Adrenal gland (tissue), 12 donors: ENCODE data around the gene BRMS1. TPM values are rescaled to one million over a fixed set of nuclear protein-coding genes. Genes with fewer than 3 reads are reported as not detected.

Experiments used
- DNase-seq, 7 donors: peaks; one replicate each; pipeline ENCODE4 v3.0.0-alpha.2; 2019 to 2020
- H3K27ac ChIP-seq, 5 donors: fragments of 200-600 bp; sonication (generic) in 4 of 5; 1 replicate in 3 of 5; 2 replicates in 2 of 5; pipeline versions ENCODE4 v1.5.1 to v1.8.0; 2016 to 2020; ENCODE audit warnings: mild to moderate bottlenecking in 1 of 5
- H3K27me3 ChIP-seq: fragments of 200-600 bp; 2 replicates; pipeline ENCODE4 v1.8.0; 2021
- H3K36me3 ChIP-seq, 2 donors: fragments of 200-600 bp; replicated peaks in 1 of 2; 1 replicate in 1 of 2; 2 replicates in 1 of 2; pipeline versions ENCODE4 v1.5.1 to v1.8.0; 2018 to 2022
- H3K4me1 ChIP-seq, 2 donors: fragments of 200-600 bp; replicated peaks in 1 of 2; 1 replicate in 1 of 2; 2 replicates in 1 of 2; pipeline versions ENCODE4 v1.5.1 to v1.8.0; 2018 to 2021
- H3K4me3 ChIP-seq, 4 donors: fragments of 200-600 bp; sonication (generic) in 3 of 4; one replicate each; pipeline ENCODE4 v1.5.1; 2016 to 2018
- H3K9me3 ChIP-seq, 3 donors: fragments of 200-600 bp; sonication (generic) in 1 of 3; replicated peaks in 1 of 3; 1 replicate in 2 of 3; 2 replicates in 1 of 3; pipeline versions ENCODE4 v1.5.1 to v1.8.0; 2016 to 2021
- CTCF ChIP-seq, 6 experiments: fragments of 450-650 bp in 4 of 6; fragments of 200-600 bp in 2 of 6; sonication (generic) in 1 of 6; IDR thresholded peaks; 1 replicate in 5 of 6; 2 replicates in 1 of 6; pipeline versions ENCODE4 v1.5.1 to v1.8.0; 2016 to 2021; ENCODE audit warnings: antibody characterized with exemption in 6 of 6, mild to moderate bottlenecking in 2 of 6, moderate library complexity in 1 of 6
- POLR2A ChIP-seq, 2 donors: fragments of 450-650 bp; IDR thresholded peaks; one replicate each; pipeline ENCODE4 v1.6.1; 2017; ENCODE audit warnings: antibody characterized with exemption in 2 of 2, mild to moderate bottlenecking in 2 of 2, moderate library complexity in 1 of 2
- WGBS, 4 donors: extraction: QIAGEN DNeasy Blood & Tissue Kit in 2 of 4; methylation state at CpG; one replicate each; pipeline versions ENCODE4 v1.1.5 to v1.1.7; 2013 to 2017; 5-methylcytosine and 5-hydroxymethylcytosine counted together
- intact Hi-C, 2 donors: fragments of 100-400 bp; cut with DNase I; formaldehyde crosslinking; loops; one replicate each; pipeline versions ENCODE4 v1.14.1 to v1.15.0; 2022 to 2023
- polyA plus RNA-seq, 3 donors: library from polyadenylated mRNA; stranded (reverse); fragments of 200-250 nt in 2 of 3; fragments of 350-450 nt in 1 of 3; fragmentation: Illumina TruSeq in 1 of 3; extraction: RNeasy Lipid Tissue Mini Kit (QIAGEN cat#74804) in 1 of 3; gene quantifications; one replicate each; pipeline ENCODE4 v1.2.3, GENCODE V29; 2013 to 2014
- total RNA-seq, 9 donors: library from RNA; depleted of rRNA in 4 of 9; stranded (reverse); fragments of >200 nt in 4 of 9; fragments of 120-200 nt in 1 of 9; fragmentation: NEBNext Ultra II Directional in 1 of 9; extraction: Animal tissue kit (Norgen Biotek cat#: 25700) in 1 of 9; gene quantifications; one replicate each; pipeline versions ENCODE4 v1.1.0 to v1.2.4, GENCODE V29; 2013 to 2023
- donor health status: healthy with polysubstance abuse.
- donor health status: Bipolar disorder and iron deficiency.
- donor health status: DM: yes; HTN: yes; CAD: no.
- donor health status: DM: no; HTN: no; CAD: no.
- donor health status: DM: no; HTN: no; CAD: no.
- donor health status: DM: yes; HTN: yes; CAD: no.

The BRMS1 gene
- total and polyA plus RNA-seq, 12 donors: 22.4 to 55.3 (median 41.7) TPM

DNA sequence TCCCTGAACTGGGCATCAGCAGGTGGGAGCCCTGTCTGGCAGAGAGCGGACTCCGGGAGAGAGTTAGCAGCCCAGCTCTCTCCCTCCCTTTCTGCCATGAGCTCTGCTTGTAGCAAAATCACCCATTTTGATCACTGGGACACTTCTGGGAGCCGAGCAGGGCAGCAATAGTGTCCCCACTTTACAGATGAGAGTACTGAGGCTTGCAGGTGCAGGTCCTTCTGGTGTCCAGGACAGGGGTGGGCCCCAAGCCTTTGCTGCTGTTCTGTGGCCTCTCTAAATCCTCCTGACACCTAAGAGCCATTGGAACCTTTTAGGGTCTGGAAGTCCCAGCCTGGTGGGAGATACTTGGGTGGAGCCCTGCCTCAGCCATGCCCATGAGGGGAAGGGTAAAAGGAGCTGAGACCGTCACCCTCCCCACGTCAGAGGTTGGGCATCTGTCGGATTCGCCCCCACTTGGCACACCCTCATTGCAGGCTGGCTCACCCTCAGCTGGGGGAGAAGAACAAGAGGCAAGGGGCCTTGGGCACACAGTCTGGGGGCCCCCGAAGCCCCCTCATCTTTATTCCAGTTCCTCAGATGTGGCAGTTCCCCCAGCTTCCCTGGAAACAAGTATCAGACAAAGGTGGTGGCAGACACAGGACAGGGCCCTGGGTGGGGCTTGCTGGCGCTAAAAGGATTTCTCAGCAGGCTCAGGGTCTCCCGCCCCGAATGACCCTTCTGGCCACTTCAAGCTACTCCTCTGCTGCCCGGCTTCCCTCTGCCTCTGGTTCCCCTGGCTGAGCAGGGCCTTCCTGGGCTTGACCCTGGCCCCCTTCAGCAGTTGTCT, 13.1 kb downstream of the BRMS1 start:
- Histone ChIP-seq H3K36me3 (peaks cover 0 to 7% of the 10 kb centered on the region in 2 donors), H3K9me3 (no peaks in the 10 kb centered on the region), H3K4me1 (peaks cover 10 to 33% of the 10 kb centered on the region in 2 donors), H3K27ac (no peak overlapping the region), H3K27me3 (no peaks in the 10 kb centered on the region), H3K4me3 (no peak overlapping the region)
- 90 to 93% (median 91%) methylated on average over 9 to 12 of the region's 12 CpGs for WGBS, 4 donors
- intact Hi-C loops: no loop called here
- peak in 2 of 7 donors; percentile 8 to 9 for DNase-seq
- TF ChIP-seq POLR2A (IDR thresholded peaks at IDR 0.05) (no peak), CTCF (IDR thresholded peaks at IDR 0.05) (no peak)

DNA sequence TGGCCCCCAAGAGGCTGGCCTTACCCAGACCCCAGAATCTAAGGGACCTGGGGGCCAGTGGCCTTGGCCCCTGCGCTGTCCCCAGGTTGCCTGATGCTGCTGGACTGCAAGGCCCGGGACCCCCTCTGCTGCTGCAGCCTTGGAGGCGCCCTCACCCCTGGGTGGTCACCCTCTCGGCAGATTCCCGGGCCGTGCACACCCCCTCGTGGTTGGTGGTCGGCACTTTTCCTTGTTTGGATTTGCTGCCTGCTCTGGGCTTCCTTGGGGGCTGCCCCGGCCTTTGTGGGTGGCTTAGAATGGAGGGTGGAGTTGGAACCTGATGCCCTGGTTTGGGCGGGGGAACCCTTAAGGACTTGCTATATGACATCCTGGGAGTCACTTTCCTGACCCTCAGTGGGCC, 14.0 kb downstream of the BRMS1 start:
- DNase-seq: peak in 1 of 7 donors; percentile 5
- Histone ChIP-seq H3K4me3 (no peak overlapping the region), H3K4me1 (peaks cover 6 to 28% of the 10 kb centered on the region in 2 donors), H3K27ac (no peak overlapping the region), H3K9me3 (no peaks in the 10 kb centered on the region), H3K36me3 (peaks cover 0 to 7% of the 10 kb centered on the region in 2 donors), H3K27me3 (no peaks in the 10 kb centered on the region)
- intact Hi-C loops: no loop called here
- no peak for TF ChIP-seq CTCF (IDR thresholded peaks at IDR 0.05)
- TF ChIP-seq POLR2A (IDR thresholded peaks at IDR 0.05): no peak
- 53 to 65% (median 63%) methylated on average over 5 to 10 of the region's 10 CpGs for WGBS, 4 donors

- no peaks in the 10 kb centered on the region for H3K9me3 ChIP-seq
- intact Hi-C loops: no loop called here
- DNase-seq: no peak
- TF ChIP-seq POLR2A (IDR thresholded peaks at IDR 0.05): no peak
- WGBS, 4 donors: 75 to 88% (median 84%) methylated on average over 2 to 3 of the region's 3 CpGs
- no peak overlapping the region for H3K4me3 ChIP-seq
- peaks cover 0 to 17% of the 10 kb centered on the region in 2 donors for H3K4me1 ChIP-seq
- no peaks in the 10 kb centered on the region for H3K27me3 ChIP-seq
- peak overlapping the region in 2 of 5 donors; percentile 45 to 73 for H3K27ac ChIP-seq
- H3K36me3 ChIP-seq: peaks cover 0 to 7% of the 10 kb centered on the region in 2 donors
Observed at GRCh38 chr11:66329165-66329673, 15.7 kb downstream of the BRMS1 start.

- Histone ChIP-seq H3K4me1 (peaks cover 0 to 17% of the 10 kb centered on the region in 2 donors), H3K27ac (peak overlapping the region in 2 of 5 donors; percentile 45 to 73), H3K9me3 (no peaks in the 10 kb centered on the region), H3K4me3 (no peak overlapping the region), H3K27me3 (no peaks in the 10 kb centered on the region), H3K36me3 (peaks cover 0 to 7% of the 10 kb centered on the region in 2 donors)
- intact Hi-C loops: no loop called here
- peak; percentile 70 to 91 (median 81) for DNase-seq
- peak; percentile 95 to 99 (median 98) for TF ChIP-seq CTCF (IDR thresholded peaks at IDR 0.05)
- no peak for TF ChIP-seq POLR2A (IDR thresholded peaks at IDR 0.05)
- 11 to 16% (median 12%) methylated on average over 14 to 19 of the region's 19 CpGs for WGBS, 4 donors
Observed at GRCh38 chr11:66328302-66329144, 16.4 kb downstream of the BRMS1 start.
